Effector memory CD4-positive, alpha-beta T cell (primary cell): ENCODE data around the gene FAM53A.

ENCODE experiments used
- DNase-seq, 3 donors: peaks; one replicate each; pipeline ENCODE4 v3.0.0-alpha.2; 2020
- H3K27ac ChIP-seq: 2 replicates; pipeline ENCODE4 v1.7.0; 2013; ENCODE audit warnings: mild to moderate bottlenecking, low read length, moderate library complexity; ENCODE audit not compliant: insufficient read depth, poor library complexity, severe bottlenecking
- H3K27me3 ChIP-seq: replicated peaks from 2 replicates; pipeline ENCODE4 v1.7.0; 2013; ENCODE audit warnings: mild to moderate bottlenecking, low read length; ENCODE audit not compliant: insufficient read depth, control insufficient read depth, poor library complexity, severe bottlenecking
- H3K36me3 ChIP-seq: 2 replicates; pipeline ENCODE4 v1.7.0; 2013; ENCODE audit warnings: mild to moderate bottlenecking, low read length, moderate library complexity; ENCODE audit not compliant: control insufficient read depth, insufficient read depth
- H3K4me1 ChIP-seq: 2 replicates; pipeline ENCODE4 v1.7.0; 2013; ENCODE audit warnings: low read length, mild to moderate bottlenecking; ENCODE audit not compliant: control insufficient read depth, insufficient read depth, poor library complexity, severe bottlenecking
- H3K4me3 ChIP-seq: 2 replicates; pipeline ENCODE4 v1.7.0; 2013; ENCODE audit warnings: low read length, low read depth, mild to moderate bottlenecking; ENCODE audit not compliant: insufficient read depth, poor library complexity, severe bottlenecking
- H3K9me3 ChIP-seq: 2 replicates; pipeline ENCODE4 v1.7.0; 2013; ENCODE audit warnings: mild to moderate bottlenecking, low read length, moderate library complexity; ENCODE audit not compliant: control insufficient read depth

The FAM53A gene

GRCh38 chr4:1660948-1661677, 23.0 kb downstream of the FAM53A start:
- no peak for DNase-seq
- Histone ChIP-seq H3K9me3 (no peaks in the 10 kb centered on the region), H3K27me3 (no peaks in the 10 kb centered on the region), H3K4me3 (no peak overlapping the region), H3K36me3 (no peaks in the 10 kb centered on the region), H3K4me1 (no peaks in the 10 kb centered on the region), H3K27ac (no peak overlapping the region)

GRCh38 chr4:1659104-1660043, 24.7 kb downstream of the FAM53A start:
- Histone ChIP-seq H3K36me3 (no peaks in the 10 kb centered on the region), H3K4me3 (no peak overlapping the region), H3K9me3 (no peaks in the 10 kb centered on the region), H3K27me3 (no peaks in the 10 kb centered on the region), H3K27ac (no peak overlapping the region), H3K4me1 (no peaks in the 10 kb centered on the region)
- DNase-seq, result no peak

- H3K4me3 ChIP-seq, result no peak overlapping the region
- no peaks in the 10 kb centered on the region for H3K27me3 ChIP-seq
- H3K9me3 ChIP-seq, result no peaks in the 10 kb centered on the region
- DNase-seq, result no peak
- H3K27ac ChIP-seq, result no peak overlapping the region
- H3K4me1 ChIP-seq, result no peaks in the 10 kb centered on the region
- no peaks in the 10 kb centered on the region for H3K36me3 ChIP-seq
Observed at GRCh38 chr4:1658581-1658980, 25.5 kb downstream of the FAM53A start.

GRCh38 chr4:1658146-1658545, 26.0 kb downstream of the FAM53A start:
- Histone ChIP-seq H3K27me3 (no peaks in the 10 kb centered on the region), H3K27ac (no peak overlapping the region), H3K4me3 (no peak overlapping the region), H3K4me1 (no peaks in the 10 kb centered on the region), H3K9me3 (no peaks in the 10 kb centered on the region), H3K36me3 (no peaks in the 10 kb centered on the region)
- DNase-seq, result no peak

GRCh38 chr4:1656986-1657385, 27.1 kb downstream of the FAM53A start:
- DNase-seq, result no peak
- no peaks in the 10 kb centered on the region for H3K36me3 ChIP-seq
- H3K4me1 ChIP-seq, result no peaks in the 10 kb centered on the region
- H3K27me3 ChIP-seq, result no peaks in the 10 kb centered on the region
- no peak overlapping the region for H3K27ac ChIP-seq
- no peak overlapping the region for H3K4me3 ChIP-seq
- no peaks in the 10 kb centered on the region for H3K9me3 ChIP-seq

- no peaks in the 10 kb centered on the region for H3K36me3 ChIP-seq
- no peak overlapping the region for H3K27ac ChIP-seq
- DNase-seq, result no peak
- no peaks in the 10 kb centered on the region for H3K4me1 ChIP-seq
- H3K27me3 ChIP-seq, result no peaks in the 10 kb centered on the region
- H3K4me3 ChIP-seq, result no peak overlapping the region
- H3K9me3 ChIP-seq, result no peaks in the 10 kb centered on the region
Observed at GRCh38 chr4:1656132-1656531, 28.0 kb downstream of the FAM53A start.

- Histone ChIP-seq H3K27ac (no peak overlapping the region), H3K36me3 (no peaks in the 10 kb centered on the region), H3K4me1 (no peaks in the 10 kb centered on the region), H3K27me3 (no peaks in the 10 kb centered on the region), H3K4me3 (no peak overlapping the region), H3K9me3 (no peaks in the 10 kb centered on the region)
- DNase-seq, result no peak
Observed at GRCh38 chr4:1655676-1656075, 28.4 kb downstream of the FAM53A start.

- Histone ChIP-seq H3K36me3 (no peaks in the 10 kb centered on the region), H3K4me1 (no peaks in the 10 kb centered on the region), H3K4me3 (no peak overlapping the region), H3K27ac (no peak overlapping the region), H3K9me3 (no peaks in the 10 kb centered on the region), H3K27me3 (no peaks in the 10 kb centered on the region)
- no peak for DNase-seq
Observed at GRCh38 chr4:1655081-1655480, 29.0 kb downstream of the FAM53A start.

- no peak overlapping the region for H3K27ac ChIP-seq
- no peaks in the 10 kb centered on the region for H3K27me3 ChIP-seq
- H3K36me3 ChIP-seq, result no peaks in the 10 kb centered on the region
- DNase-seq, result no peak
- H3K4me1 ChIP-seq, result no peaks in the 10 kb centered on the region
- no peaks in the 10 kb centered on the region for H3K9me3 ChIP-seq
- H3K4me3 ChIP-seq, result no peak overlapping the region
Observed at GRCh38 chr4:1654216-1654955, 29.7 kb downstream of the FAM53A start.
